Transverse colon (tissue), 3 donors: ENCODE data around the gene CTBP2.

Experiments
- EP300 ChIP-seq: sonication (generic); formaldehyde crosslinking; IDR thresholded peaks from one replicate; pipeline ENCODE4 v1.6.1; 2017; ENCODE audit warnings: antibody characterized with exemption, low read depth
- POLR2A ChIP-seq: fragments of 450-650 bp; IDR thresholded peaks from one replicate; pipeline ENCODE4 v1.6.1; 2016; ENCODE audit warnings: antibody characterized with exemption, mild to moderate bottlenecking, moderate library complexity
- TF ChIP-seq, protein P1 (sequence below), 5 experiments: fragments of 200-600 bp in 3 of 5; fragments of 450-650 bp in 2 of 5; sonication (generic) in 3 of 5; IDR thresholded peaks; 1 replicate in 2 of 5; 2 replicates in 3 of 5; pipeline ENCODE4 v1.5.1; 2016 to 2017; ENCODE audit warnings: antibody characterized with exemption in 5 of 5, inconsistent platforms in 3 of 5, mild to moderate bottlenecking in 2 of 5, moderate library complexity in 1 of 5

- TF ChIP-seq, protein P1, sequence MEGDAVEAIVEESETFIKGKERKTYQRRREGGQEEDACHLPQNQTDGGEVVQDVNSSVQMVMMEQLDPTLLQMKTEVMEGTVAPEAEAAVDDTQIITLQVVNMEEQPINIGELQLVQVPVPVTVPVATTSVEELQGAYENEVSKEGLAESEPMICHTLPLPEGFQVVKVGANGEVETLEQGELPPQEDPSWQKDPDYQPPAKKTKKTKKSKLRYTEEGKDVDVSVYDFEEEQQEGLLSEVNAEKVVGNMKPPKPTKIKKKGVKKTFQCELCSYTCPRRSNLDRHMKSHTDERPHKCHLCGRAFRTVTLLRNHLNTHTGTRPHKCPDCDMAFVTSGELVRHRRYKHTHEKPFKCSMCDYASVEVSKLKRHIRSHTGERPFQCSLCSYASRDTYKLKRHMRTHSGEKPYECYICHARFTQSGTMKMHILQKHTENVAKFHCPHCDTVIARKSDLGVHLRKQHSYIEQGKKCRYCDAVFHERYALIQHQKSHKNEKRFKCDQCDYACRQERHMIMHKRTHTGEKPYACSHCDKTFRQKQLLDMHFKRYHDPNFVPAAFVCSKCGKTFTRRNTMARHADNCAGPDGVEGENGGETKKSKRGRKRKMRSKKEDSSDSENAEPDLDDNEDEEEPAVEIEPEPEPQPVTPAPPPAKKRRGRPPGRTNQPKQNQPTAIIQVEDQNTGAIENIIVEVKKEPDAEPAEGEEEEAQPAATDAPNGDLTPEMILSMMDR (IDR thresholded peaks at IDR 0.05) = no peak
- TF ChIP-seq POLR2A (no peak), EP300 (no peak)
Observed at GRCh38 chr10:125025341-125025740, 135.0 kb downstream of the CTBP2 start.
